Lung (tissue), 12 donors: ENCODE results near the gene IQCK. TPM values are rescaled to one million over a fixed set of nuclear protein-coding genes. Genes with fewer than 3 reads are reported as not detected.

Experiments
- ATAC-seq: fragments of 200-7000 bp; cut with Tn5 transposase; one replicate; pipeline ENCODE4 v1.9.1; 2020; ENCODE audit warnings: moderate number of reproducible peaks; ENCODE audit not compliant: insufficient read depth, low FRiP score
- DNase-seq, 3 donors: peaks; one replicate each; pipeline ENCODE4 v3.0.0-alpha.2; 2013 to 2017
- H3K27ac ChIP-seq, 2 donors: one replicate each; pipeline ENCODE4 v1.5.1; 2013; ENCODE audit warnings: mild to moderate bottlenecking in 2 of 2, moderate library complexity in 2 of 2, control low read depth in 1 of 2, inconsistent platforms in 1 of 2, low read depth in 1 of 2, low read length in 1 of 2
- H3K27me3 ChIP-seq, 3 donors: one replicate each; pipeline ENCODE4 v1.5.1; 2013; ENCODE audit warnings: low read length in 2 of 3; ENCODE audit not compliant: control insufficient read depth in 3 of 3, insufficient read depth in 3 of 3
- H3K36me3 ChIP-seq, 4 donors: one replicate each; pipeline ENCODE4 v1.5.1; 2013; ENCODE audit warnings: low read length in 4 of 4, mild to moderate bottlenecking in 1 of 4, moderate library complexity in 1 of 4; ENCODE audit not compliant: control insufficient read depth in 4 of 4, insufficient read depth in 4 of 4
- H3K4me1 ChIP-seq, 5 donors: one replicate each; pipeline ENCODE4 v1.5.1; 2013; ENCODE audit warnings: low read length in 5 of 5, mild to moderate bottlenecking in 2 of 5, moderate library complexity in 1 of 5; ENCODE audit not compliant: control insufficient read depth in 5 of 5, insufficient read depth in 5 of 5
- H3K4me3 ChIP-seq: one replicate; pipeline ENCODE4 v1.5.1; 2013; ENCODE audit warnings: mild to moderate bottlenecking, control low read depth, moderate library complexity
- H3K9ac ChIP-seq, 2 donors: one replicate each; pipeline ENCODE4 v1.5.1; 2013; ENCODE audit warnings: low read length in 2 of 2, control low read depth in 1 of 2; ENCODE audit not compliant: insufficient read depth in 1 of 2
- H3K9me3 ChIP-seq, 4 donors: one replicate each; pipeline ENCODE4 v1.5.1; 2013; ENCODE audit warnings: low read length in 3 of 4, mild to moderate bottlenecking in 1 of 4, moderate library complexity in 1 of 4; ENCODE audit not compliant: control insufficient read depth in 4 of 4, insufficient read depth in 3 of 4
- WGBS, 2 donors: extraction: QIAGEN DNeasy Blood & Tissue Kit; methylation state at CpG; one replicate each; pipeline ENCODE4 v1.1.7; 2013; 5-methylcytosine and 5-hydroxymethylcytosine counted together
- polyA plus RNA-seq, 2 donors: library from polyadenylated mRNA; stranded (reverse); fragments of 200-250 nt; gene quantifications; one replicate each; pipeline ENCODE4 v1.2.1, GENCODE V29; 2013
- total RNA-seq, 2 donors: library from RNA; depleted of rRNA in 1 of 2; stranded (reverse); fragments of >200 nt in 1 of 2; gene quantifications; one replicate each; pipeline ENCODE4 v1.2.1, GENCODE V29; 2014 to 2021
- TF ChIP-seq, protein P1 (sequence below): IDR thresholded peaks from 2 replicates; pipeline ENCODE4 v1.5.1; 2012; ENCODE audit warnings: mild to moderate bottlenecking; ENCODE audit errors: control extremely low read depth, extremely low read depth
- donor health status: control.
- donor health status: control.
- donor health status: Bipolar disorder and iron deficiency.
- donor health status: healthy.
- donor health status: DM: yes; HTN: yes; CAD: no.

Gene IQCK
- total and polyA plus RNA-seq, 4 donors: 12.7 to 27.0 (median 20.4) TPM

DNA sequence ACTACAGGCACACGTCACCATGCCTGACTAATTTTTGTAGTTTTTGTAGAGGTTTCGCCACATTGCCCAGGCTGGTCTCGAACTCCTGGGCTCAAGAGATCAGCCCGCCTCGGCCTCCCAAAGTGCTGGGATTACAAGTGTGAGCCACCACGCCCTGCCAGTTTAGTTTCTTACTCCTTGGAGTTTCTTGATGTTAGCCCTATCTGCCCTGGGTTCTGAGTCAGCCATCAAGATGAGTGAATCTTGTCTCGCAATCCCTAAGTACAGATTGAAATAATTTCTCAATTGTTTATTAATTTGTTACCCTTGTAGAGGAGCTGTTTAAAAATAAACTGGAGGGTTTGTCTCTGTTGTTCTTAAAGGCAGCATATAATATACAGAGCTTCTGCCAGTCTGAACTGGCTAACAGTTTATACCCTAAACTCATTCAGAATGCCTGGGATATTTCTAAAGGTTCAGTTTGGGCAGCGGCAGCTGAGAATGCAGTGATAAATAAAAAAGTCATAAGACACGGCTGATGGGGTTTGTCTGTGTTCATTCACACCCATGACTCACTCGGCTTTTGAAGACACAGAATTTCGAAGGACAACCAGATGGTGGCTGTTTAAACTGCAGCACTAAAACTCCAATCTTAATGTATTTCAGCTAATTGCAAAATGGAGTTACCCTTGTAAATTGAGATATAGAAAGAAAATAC, 127.0 kb downstream of the IQCK start:
- no peaks in the 10 kb centered on the region for H3K27me3 ChIP-seq
- H3K4me1 ChIP-seq: peaks cover 0 to 7% (median 5%) of the 10 kb centered on the region in 5 donors
- WGBS, 2 donors: 92 to 93% methylated on average over 11 of the region's 11 CpGs
- ATAC-seq (no peak), DNase-seq (no peak)
- H3K4me3 ChIP-seq: no peak overlapping the region
- TF ChIP-seq, protein P1, sequence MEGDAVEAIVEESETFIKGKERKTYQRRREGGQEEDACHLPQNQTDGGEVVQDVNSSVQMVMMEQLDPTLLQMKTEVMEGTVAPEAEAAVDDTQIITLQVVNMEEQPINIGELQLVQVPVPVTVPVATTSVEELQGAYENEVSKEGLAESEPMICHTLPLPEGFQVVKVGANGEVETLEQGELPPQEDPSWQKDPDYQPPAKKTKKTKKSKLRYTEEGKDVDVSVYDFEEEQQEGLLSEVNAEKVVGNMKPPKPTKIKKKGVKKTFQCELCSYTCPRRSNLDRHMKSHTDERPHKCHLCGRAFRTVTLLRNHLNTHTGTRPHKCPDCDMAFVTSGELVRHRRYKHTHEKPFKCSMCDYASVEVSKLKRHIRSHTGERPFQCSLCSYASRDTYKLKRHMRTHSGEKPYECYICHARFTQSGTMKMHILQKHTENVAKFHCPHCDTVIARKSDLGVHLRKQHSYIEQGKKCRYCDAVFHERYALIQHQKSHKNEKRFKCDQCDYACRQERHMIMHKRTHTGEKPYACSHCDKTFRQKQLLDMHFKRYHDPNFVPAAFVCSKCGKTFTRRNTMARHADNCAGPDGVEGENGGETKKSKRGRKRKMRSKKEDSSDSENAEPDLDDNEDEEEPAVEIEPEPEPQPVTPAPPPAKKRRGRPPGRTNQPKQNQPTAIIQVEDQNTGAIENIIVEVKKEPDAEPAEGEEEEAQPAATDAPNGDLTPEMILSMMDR: no peak
- H3K9ac ChIP-seq: no peak overlapping the region
- peak overlapping the region in 1 of 2 donors; percentile 73 for H3K27ac ChIP-seq
- H3K36me3 ChIP-seq: peaks cover 0 to 1% (median 0%) of the 10 kb centered on the region in 4 donors
- H3K9me3 ChIP-seq: no peaks in the 10 kb centered on the region

GRCh38 chr16:19846436-19846835, 128.4 kb downstream of the IQCK start:
- Histone ChIP-seq H3K4me3 (no peak overlapping the region), H3K4me1 (peaks cover 0 to 7% (median 0%) of the 10 kb centered on the region in 5 donors), H3K27ac (no peak overlapping the region), H3K36me3 (no peaks in the 10 kb centered on the region), H3K9ac (no peak overlapping the region), H3K9me3 (no peaks in the 10 kb centered on the region), H3K27me3 (no peaks in the 10 kb centered on the region)
- TF ChIP-seq, protein P1: no peak
- 88 to 94% methylated on average over 5 of the region's 5 CpGs for WGBS, 2 donors
- no peak for DNase-seq
- ATAC-seq: no peak

GRCh38 chr16:19848756-19849155, 130.7 kb downstream of the IQCK start:
- H3K36me3 ChIP-seq: no peaks in the 10 kb centered on the region
- ATAC-seq (no peak), DNase-seq (no peak)
- TF ChIP-seq, protein P1: no peak
- no peak overlapping the region for H3K27ac ChIP-seq
- H3K27me3 ChIP-seq: no peaks in the 10 kb centered on the region
- H3K4me3 ChIP-seq: no peak overlapping the region
- H3K4me1 ChIP-seq: peaks cover 0 to 4% (median 0%) of the 10 kb centered on the region in 5 donors
- 85 to 92% methylated on average over 3 of the region's 3 CpGs for WGBS, 2 donors
- no peaks in the 10 kb centered on the region for H3K9me3 ChIP-seq
- no peak overlapping the region for H3K9ac ChIP-seq
